ENCODE results near the gene RMDN3.

The RMDN3 gene

DNA sequence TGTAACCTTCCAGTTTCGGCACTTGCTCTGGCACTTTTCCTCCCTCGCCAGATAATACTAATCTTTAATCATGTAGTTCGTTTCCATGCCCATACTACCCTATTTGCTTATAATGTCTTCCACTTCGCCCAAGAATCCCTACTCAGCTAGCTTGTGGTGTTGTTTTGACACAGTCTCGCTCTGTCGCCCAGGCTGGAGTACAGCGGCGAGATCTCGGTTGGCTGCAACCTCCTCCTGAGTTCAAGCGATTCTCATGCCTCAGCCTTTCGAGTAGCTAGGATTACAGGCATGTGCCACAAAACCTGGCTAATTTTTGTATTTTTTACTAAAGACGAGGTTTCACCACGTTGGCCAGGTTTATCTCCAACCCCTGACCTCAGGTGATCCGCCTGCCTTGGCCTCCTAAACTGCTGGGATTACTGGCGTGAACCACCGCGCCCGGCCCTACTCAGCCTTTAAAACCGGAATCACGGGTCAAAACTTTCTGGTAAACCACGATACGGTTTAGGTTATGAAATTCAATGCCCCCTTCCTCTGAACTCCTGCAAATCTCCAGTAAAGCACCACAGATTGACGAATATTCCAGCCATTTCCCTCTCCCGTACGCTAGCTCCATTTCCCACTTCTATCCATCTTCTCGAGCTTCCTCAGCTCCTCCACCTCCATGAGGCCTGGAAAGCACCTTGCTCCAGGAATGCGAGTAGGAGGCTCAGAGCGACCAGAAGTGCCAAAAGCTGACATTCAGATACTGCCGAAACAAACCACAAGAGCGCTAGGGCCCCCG lies 61.0 kb downstream of the RMDN3 start:
- no peak for DNase-seq

DNA sequence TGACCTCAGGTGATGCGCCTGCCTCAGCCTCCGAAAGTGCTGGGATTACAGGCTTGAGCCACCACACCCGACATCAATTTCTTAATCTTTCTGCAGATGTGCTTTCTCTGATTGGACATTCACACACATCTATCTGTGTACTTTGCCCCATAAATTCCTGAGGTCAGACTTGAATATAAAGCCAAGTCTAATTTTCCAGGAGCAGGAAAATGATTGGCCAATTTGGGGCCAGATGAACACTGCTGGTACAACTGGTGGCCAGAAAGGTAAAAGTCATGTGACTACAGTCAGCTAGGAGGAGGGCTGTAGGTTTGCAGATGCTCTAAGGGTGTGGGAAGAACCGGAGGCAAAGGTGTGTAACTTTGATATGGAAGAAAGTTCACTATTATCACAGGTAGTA lies 63.3 kb downstream of the RMDN3 start:
- DNase-seq, result no peak

DNA sequence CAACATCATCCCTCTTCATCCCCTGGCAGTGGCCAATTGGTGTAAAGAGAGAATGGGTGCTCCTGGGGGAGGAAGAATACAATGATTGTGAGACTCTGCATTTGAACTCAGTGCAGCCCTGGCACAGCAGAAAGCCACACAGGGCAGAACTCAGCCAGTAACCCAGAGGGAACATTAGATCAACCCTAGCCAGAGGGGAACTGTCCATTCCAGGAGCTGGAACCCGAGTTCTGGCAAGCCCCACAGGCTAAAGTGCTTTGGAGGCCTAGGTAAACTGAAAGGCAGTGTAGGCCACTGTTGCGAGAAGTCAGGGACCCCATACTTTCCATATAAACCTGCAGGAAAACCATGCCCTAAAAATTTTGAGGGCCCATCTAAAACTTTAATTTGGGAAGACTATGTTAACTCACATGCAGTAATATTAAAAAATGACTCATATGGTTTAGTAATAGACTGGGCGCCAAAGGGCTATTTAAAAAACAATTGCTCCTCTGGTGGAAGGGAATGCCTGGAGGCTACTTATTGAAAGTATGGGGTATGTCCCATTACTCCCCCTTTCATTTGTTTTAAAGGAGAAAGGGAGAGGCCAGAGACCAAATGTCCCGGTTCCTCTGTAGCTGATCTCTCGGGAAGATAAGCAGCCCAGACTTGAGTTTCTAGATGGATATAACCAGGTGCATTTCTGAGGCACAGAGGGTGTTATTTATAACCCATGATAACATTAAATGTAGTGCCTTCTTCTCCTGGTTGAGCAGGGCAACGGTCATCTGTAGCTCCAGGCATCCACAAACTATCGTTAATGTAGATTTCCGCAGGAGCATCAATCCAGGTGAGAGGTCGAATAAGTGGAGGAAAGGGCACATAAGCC lies 65.9 kb downstream of the RMDN3 start:
- no peak for DNase-seq

All from activated CD8-positive, alpha-beta memory T cell treated with anti-CD3 and anti-CD28 coated beads, Interleukin-2, amount 50 U/mL, for 48 hours (primary cell).